Vagina (tissue), 2 donors: Measurements from ENCODE around the gene VPS8. TPM values are rescaled to one million over a fixed set of nuclear protein-coding genes. Genes with fewer than 3 reads are reported as not detected.
"Not testable (repeated sequence)": the region's sequence is repeated elsewhere in the genome, so short reads cannot be mapped to it uniquely, and the experiment has no call there.

ENCODE experiments used
- DNase-seq, 2 donors: peaks; one replicate each; pipeline ENCODE4 v3.0.0-alpha.2; 2017; ENCODE audit errors: extremely low spot score in 2 of 2
- H3K27ac ChIP-seq: fragments of 200-600 bp; sonication (generic); one replicate; pipeline ENCODE4 v1.5.1; 2019
- H3K27me3 ChIP-seq: fragments of 200-600 bp; sonication (generic); one replicate; pipeline ENCODE4 v1.5.1; 2019
- H3K36me3 ChIP-seq, 2 donors: fragments of 200-600 bp; sonication (generic); one replicate each; pipeline ENCODE4 v1.5.1; 2017 to 2019
- H3K4me1 ChIP-seq: fragments of 200-600 bp; sonication (generic); one replicate; pipeline ENCODE4 v1.5.1; 2019
- H3K4me3 ChIP-seq, 2 donors: fragments of 200-600 bp; sonication (generic); 1 replicate in 1 of 2; 2 replicates in 1 of 2; pipeline ENCODE4 v1.5.1; 2016 to 2019
- H3K9me3 ChIP-seq: fragments of 200-600 bp; sonication (generic); one replicate; pipeline ENCODE4 v1.5.1; 2019
- POLR2A ChIP-seq, 2 donors: fragments of 450-650 bp; IDR thresholded peaks; one replicate each; pipeline ENCODE4 v1.6.1; 2017; ENCODE audit warnings: antibody characterized with exemption in 2 of 2, mild to moderate bottlenecking in 2 of 2, moderate library complexity in 2 of 2
- POLR2AphosphoS5 ChIP-seq, 2 donors: sonication (generic); formaldehyde crosslinking; IDR thresholded peaks; one replicate each; pipeline ENCODE4 v1.9.0; 2017; ENCODE audit warnings: antibody characterized with exemption in 2 of 2, mild to moderate bottlenecking in 2 of 2, low read depth in 1 of 2; ENCODE audit not compliant: insufficient read depth in 1 of 2
- intact Hi-C: fragments of 100-400 bp; cut with DNase I; formaldehyde crosslinking; loops from one replicate; pipeline ENCODE4 v1.15.1; 2023
- total RNA-seq: library from RNA; depleted of rRNA; stranded (reverse); fragments of >200 nt; gene quantifications from one replicate; pipeline ENCODE4 v1.2.3, GENCODE V29; 2016
- TF ChIP-seq, protein P1 (sequence below), 3 experiments: fragments of 450-650 bp in 2 of 3; fragments of 200-600 bp in 1 of 3; sonication (generic) in 1 of 3; IDR thresholded peaks; one replicate each; pipeline ENCODE4 v1.5.1; 2017 to 2019; ENCODE audit warnings: antibody characterized with exemption in 3 of 3, mild to moderate bottlenecking in 2 of 3, moderate library complexity in 2 of 3

Gene VPS8
- total RNA-seq, 1 donor from 2014 or later = 52.3 TPM

DNA sequence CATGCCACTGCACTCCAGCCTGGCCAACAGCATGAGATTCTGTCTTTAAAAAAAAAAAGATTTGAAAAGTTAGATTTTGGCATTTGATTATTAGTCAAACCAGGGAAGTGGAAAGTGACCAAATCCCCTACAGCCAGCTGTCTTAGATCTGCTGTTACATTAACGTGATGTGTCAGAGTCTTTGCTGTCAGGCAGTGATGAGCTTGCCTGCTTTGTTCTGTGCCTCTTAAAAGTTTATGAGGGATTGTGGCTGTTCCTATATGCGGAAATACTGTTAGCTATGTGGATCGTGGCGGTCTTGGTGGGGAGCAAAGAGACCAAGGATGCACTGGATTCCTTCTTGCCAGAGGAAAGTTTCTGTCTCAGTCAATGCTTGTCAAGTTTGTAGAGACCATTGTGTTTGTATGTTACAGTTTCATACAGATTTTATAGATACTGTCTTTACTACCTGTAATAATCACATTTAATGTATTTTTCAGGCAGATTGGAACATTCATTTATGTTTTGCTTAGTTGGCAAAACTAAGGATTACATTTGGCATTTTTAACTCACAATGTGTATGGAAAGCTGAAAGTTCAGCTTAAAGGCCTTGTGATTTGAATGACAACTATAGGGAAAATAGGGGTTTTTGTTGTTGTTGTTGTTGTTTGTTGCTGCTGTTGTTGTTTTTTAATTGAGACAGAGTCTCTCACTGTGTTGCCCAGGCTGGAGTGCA, 137.4 kb downstream of the VPS8 start:
- Histone ChIP-seq H3K27ac (no peak overlapping the region), H3K4me3 (no peak overlapping the region), H3K36me3 (peaks cover 0 to under 1% of the 10 kb centered on the region in 2 donors), H3K27me3 (no peaks in the 10 kb centered on the region), H3K4me1 (no peaks in the 10 kb centered on the region), H3K9me3 (no peaks in the 10 kb centered on the region)
- TF ChIP-seq POLR2A (IDR thresholded peaks at IDR 0.05) (no peak), POLR2AphosphoS5 (IDR thresholded peaks at IDR 0.05; ENCODE audit: insufficient read depth in 1 of 2, low read depth in 1 of 2) (no peak)
- TF ChIP-seq, protein P1, sequence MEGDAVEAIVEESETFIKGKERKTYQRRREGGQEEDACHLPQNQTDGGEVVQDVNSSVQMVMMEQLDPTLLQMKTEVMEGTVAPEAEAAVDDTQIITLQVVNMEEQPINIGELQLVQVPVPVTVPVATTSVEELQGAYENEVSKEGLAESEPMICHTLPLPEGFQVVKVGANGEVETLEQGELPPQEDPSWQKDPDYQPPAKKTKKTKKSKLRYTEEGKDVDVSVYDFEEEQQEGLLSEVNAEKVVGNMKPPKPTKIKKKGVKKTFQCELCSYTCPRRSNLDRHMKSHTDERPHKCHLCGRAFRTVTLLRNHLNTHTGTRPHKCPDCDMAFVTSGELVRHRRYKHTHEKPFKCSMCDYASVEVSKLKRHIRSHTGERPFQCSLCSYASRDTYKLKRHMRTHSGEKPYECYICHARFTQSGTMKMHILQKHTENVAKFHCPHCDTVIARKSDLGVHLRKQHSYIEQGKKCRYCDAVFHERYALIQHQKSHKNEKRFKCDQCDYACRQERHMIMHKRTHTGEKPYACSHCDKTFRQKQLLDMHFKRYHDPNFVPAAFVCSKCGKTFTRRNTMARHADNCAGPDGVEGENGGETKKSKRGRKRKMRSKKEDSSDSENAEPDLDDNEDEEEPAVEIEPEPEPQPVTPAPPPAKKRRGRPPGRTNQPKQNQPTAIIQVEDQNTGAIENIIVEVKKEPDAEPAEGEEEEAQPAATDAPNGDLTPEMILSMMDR (IDR thresholded peaks at IDR 0.05) = no peak
- DNase-seq = no peak
- intact Hi-C loops = no loop called here

DNA sequence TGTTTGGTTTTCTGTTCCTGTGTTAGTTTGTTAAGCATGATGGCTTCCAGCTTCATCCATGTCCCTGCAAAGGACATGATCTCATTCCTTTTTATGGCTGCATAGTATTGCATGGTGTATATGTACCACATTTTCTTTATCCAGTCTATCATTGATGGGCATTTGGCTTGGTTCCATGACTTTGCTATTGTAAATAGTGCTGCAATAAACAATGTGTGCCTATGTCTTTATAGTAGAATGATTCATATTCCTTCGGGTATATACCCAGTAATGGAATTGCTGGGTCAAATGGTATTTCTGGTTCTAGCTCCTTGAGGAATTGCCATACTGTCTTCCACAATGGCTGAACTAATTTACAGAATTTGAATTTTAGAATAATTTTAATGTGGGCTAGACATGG, 138.8 kb downstream of the VPS8 start:
- H3K36me3 ChIP-seq, DNase-seq, H3K27me3 ChIP-seq, intact Hi-C loops, H3K4me3 ChIP-seq, H3K27ac ChIP-seq, H3K4me1 ChIP-seq, H3K9me3 ChIP-seq: not testable (repeated sequence)

DNA sequence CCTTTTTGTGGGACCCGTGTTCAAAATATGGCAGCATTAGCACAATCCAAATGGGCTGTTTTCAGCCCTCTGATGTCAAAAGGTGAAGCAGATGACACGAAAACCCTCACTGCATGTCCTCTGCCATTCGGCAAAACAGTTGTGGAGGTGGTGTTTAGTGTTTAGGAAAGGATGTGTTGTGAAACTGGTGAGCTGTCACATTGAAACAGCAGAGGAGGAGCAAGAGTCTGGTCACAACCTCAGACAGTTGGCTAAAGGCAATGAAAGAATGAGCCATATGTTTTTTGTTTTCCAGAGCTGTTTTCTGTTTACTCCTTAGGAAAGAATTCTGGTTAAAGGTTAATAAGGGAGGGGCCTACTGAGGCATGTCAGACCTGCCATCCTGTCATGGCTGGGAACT, 140.7 kb downstream of the VPS8 start:
- Histone ChIP-seq H3K4me1 (no peaks in the 10 kb centered on the region), H3K27ac (no peak overlapping the region), H3K4me3 (no peak overlapping the region), H3K36me3 (peaks cover 0 to 3% of the 10 kb centered on the region in 2 donors), H3K27me3 (no peaks in the 10 kb centered on the region), H3K9me3 (no peaks in the 10 kb centered on the region)
- intact Hi-C loops = no loop called here
- DNase-seq = no peak
- TF ChIP-seq, protein P1 (IDR thresholded peaks at IDR 0.05) = no peak
- TF ChIP-seq POLR2AphosphoS5 (IDR thresholded peaks at IDR 0.05; ENCODE audit: insufficient read depth in 1 of 2, low read depth in 1 of 2) (no peak), POLR2A (IDR thresholded peaks at IDR 0.05) (no peak)

DNA sequence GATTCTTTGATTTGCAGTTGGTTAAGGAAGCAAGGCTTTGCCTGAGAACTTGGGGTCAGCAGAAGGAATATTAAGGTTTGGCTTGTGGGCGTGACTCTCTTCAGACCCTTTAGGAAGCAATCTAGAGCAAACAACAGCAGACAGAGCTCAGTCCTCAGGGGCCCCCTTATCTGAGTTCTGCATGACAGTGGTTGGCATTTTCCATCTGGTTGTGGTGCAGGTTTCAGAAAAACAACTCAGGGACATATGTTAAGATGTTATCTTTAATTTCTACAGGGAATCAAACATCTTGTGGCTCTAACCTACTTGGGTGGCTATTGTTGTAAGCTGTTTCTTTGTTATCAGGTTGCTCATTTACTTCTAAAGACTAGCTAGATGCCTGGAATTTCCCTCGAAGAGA, 141.4 kb downstream of the VPS8 start:
- H3K36me3 ChIP-seq = peaks cover 0 to 9% of the 10 kb centered on the region in 2 donors
- no peak for TF ChIP-seq POLR2AphosphoS5 (IDR thresholded peaks at IDR 0.05; ENCODE audit: insufficient read depth in 1 of 2, low read depth in 1 of 2)
- TF ChIP-seq POLR2A (IDR thresholded peaks at IDR 0.05) = no peak

DNA sequence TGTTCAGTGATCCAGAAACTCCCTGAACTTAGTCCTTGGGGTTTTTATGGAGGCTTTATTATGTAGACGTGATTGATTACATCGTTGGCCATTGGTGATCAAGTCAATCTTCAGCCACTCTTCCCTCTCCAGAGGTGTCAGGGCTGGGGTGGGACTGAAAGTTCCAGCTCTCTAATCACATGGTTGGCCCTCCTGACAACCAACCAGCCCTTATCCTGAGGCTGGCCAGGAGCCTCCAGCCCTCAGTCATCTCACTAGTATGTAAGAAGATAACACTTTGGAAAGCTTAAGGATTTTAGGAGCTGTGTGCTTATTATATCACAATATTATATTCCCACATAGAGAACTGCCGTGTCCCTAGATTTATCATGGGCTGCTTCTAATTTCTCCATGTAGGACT, 142.3 kb downstream of the VPS8 start:
- Histone ChIP-seq H3K27me3 (no peaks in the 10 kb centered on the region), H3K36me3 (peaks cover 0 to 9% of the 10 kb centered on the region in 2 donors), H3K9me3 (no peaks in the 10 kb centered on the region), H3K27ac (no peak overlapping the region), H3K4me3 (no peak overlapping the region), H3K4me1 (no peaks in the 10 kb centered on the region)
- no peak for DNase-seq
- TF ChIP-seq POLR2A (IDR thresholded peaks at IDR 0.05) (no peak), POLR2AphosphoS5 (IDR thresholded peaks at IDR 0.05; ENCODE audit: insufficient read depth in 1 of 2, low read depth in 1 of 2) (no peak)
- TF ChIP-seq, protein P1 (IDR thresholded peaks at IDR 0.05) = no peak
- intact Hi-C loops = no loop called here

More for the DNA sequence above, 141.4 kb downstream of the VPS8 start:
- Histone ChIP-seq H3K27me3 (no peaks in the 10 kb centered on the region), H3K4me1 (no peaks in the 10 kb centered on the region), H3K4me3 (no peak overlapping the region), H3K9me3 (no peaks in the 10 kb centered on the region), H3K27ac (no peak overlapping the region)
- no peak for DNase-seq
- intact Hi-C loops = no loop called here

DNA sequence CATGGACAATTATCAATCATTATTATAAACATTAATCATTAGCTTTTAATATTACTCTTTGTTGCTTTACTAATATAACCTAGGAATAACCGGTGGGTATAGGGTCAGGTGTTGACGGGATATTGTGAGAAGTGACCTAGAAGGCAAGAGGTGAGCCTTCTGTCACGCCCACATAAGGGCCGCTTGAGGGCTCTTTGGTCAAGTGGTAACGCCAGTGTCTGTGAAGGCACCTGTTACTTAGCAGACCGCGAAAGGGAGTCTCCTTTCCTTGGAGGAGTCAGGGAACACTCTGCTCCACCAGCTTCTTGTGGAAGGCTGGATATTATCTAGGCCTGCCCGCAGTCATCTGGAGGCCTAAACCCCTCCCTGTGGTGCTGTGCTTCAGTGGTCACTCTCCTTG, 142.9 kb downstream of the VPS8 start:
- H3K27me3 ChIP-seq, H3K9me3 ChIP-seq, H3K4me1 ChIP-seq, H3K4me3 ChIP-seq, H3K36me3 ChIP-seq, intact Hi-C loops, DNase-seq, H3K27ac ChIP-seq: not testable (repeated sequence)
